HG02588 (cell line): ENCODE measurements around the gene EXOSC6.
"Not testable (repeated sequence)": the region's sequence is repeated elsewhere in the genome, so short reads cannot be mapped to it uniquely, and the experiment has no call there.

Source experiments
- ATAC-seq: cut with Tn5 transposase; IDR thresholded peaks from one replicate; pipeline ENCODE4 v1.9.1; 2021; ENCODE audit warnings: mild to moderate bottlenecking, moderate library complexity; ENCODE audit not compliant: unreplicated experiment

Gene EXOSC6

GRCh38 chr16:70251629-70252354 is at the start of gene EXOSC6:
TSS of gene EXOSC6 (minus strand) at chr16:70251940. CDS start at chr16:70251900, 40 bp downstream.
- peak; percentile 79 for ATAC-seq

GRCh38 chr16:70301121-70301520 is 49.4 kb upstream of the EXOSC6 start:
- no peak for ATAC-seq

- ATAC-seq, result peak; percentile 78
Observed at GRCh38 chr16:70298988-70299938, 47.5 kb upstream of the EXOSC6 start, which contains the start of gene DDX19B. TSS of gene DDX19B (plus strand) at chr16:70299186. CDS start at chr16:70299298, 112 bp downstream.

GRCh38 chr16:70295634-70296033 is 43.9 kb upstream of the EXOSC6 start:
- no peak for ATAC-seq

GRCh38 chr16:70294385-70295025 is 42.8 kb upstream of the EXOSC6 start:
- no peak for ATAC-seq

GRCh38 chr16:70292148-70292547 is 40.4 kb upstream of the EXOSC6 start:
- not testable (repeated sequence) for ATAC-seq

- no peak for ATAC-seq
Observed at GRCh38 chr16:70290949-70291519, 39.3 kb upstream of the EXOSC6 start.

- ATAC-seq, result peak; percentile 96
Observed at GRCh38 chr16:70289229-70290094, 37.7 kb upstream of the EXOSC6 start, which contains the start of gene AARS1. TSS of gene AARS1 (minus strand) at chr16:70289506. CDS start at chr16:70282763, 6,743 bp downstream.

GRCh38 chr16:70287304-70287971 is 35.7 kb upstream of the EXOSC6 start:
- ATAC-seq, result not testable (repeated sequence)

- ATAC-seq, result no peak
Observed at GRCh38 chr16:70276392-70276791, 24.7 kb upstream of the EXOSC6 start.

GRCh38 chr16:70271696-70272095 is 20.0 kb upstream of the EXOSC6 start:
- no peak for ATAC-seq

GRCh38 chr16:70270176-70270575 is 18.4 kb upstream of the EXOSC6 start:
- ATAC-seq, result no peak

GRCh38 chr16:70269471-70269870 is 17.7 kb upstream of the EXOSC6 start:
- no peak for ATAC-seq

GRCh38 chr16:70267922-70268321 is 16.2 kb upstream of the EXOSC6 start:
- not testable (repeated sequence) for ATAC-seq

- ATAC-seq, result no peak
Observed at GRCh38 chr16:70267516-70267915, 15.8 kb upstream of the EXOSC6 start.

- ATAC-seq, result not testable (repeated sequence)
Observed at GRCh38 chr16:70259903-70260302, 8.2 kb upstream of the EXOSC6 start.

GRCh38 chr16:70258946-70259345 is 7.2 kb upstream of the EXOSC6 start:
- no peak for ATAC-seq

GRCh38 chr16:70258065-70258464 is 6.3 kb upstream of the EXOSC6 start:
- ATAC-seq, result no peak

- no peak for ATAC-seq
Observed at GRCh38 chr16:70257391-70257790, 5.7 kb upstream of the EXOSC6 start.
